Calu3 (cell line): ENCODE data around the gene FRAS1. TPM values are rescaled to one million over a fixed set of nuclear protein-coding genes. Genes with fewer than 3 reads are reported as not detected.

ENCODE experiments used
- BruUV-seq: library from RNA; stranded (reverse); fragments of 400-500 nt; replicated peaks from 2 replicates; lab custom pipeline; 2021; lab: Mats Ljungman, UMichigan
- CTCF ChIA-PET: fragments of 300-600 bp; sonication (Branson Sonifier 250); formaldehyde crosslinking; loops from one replicate; lab custom pipeline; 2022; ENCODE audit warnings: antibody characterized with exemption; lab: Charles Lee
- DNase-seq: peaks from one replicate; pipeline ENCODE4 v3.0.0; 2022
- H3K27ac Mint-ChIP-seq: one replicate; pipeline ENCODE4 v1.8.0; 2022; ENCODE audit warnings: mixed read lengths; ENCODE audit not compliant: unreplicated experiment
- H3K27me3 Mint-ChIP-seq: one replicate; pipeline ENCODE4 v1.8.0; 2022; ENCODE audit warnings: mixed read lengths; ENCODE audit not compliant: unreplicated experiment
- H3K36me3 Mint-ChIP-seq: one replicate; pipeline ENCODE4 v1.8.0; 2022; ENCODE audit warnings: mild to moderate bottlenecking, moderate library complexity, mixed read lengths; ENCODE audit not compliant: insufficient read depth, unreplicated experiment
- H3K4me1 Mint-ChIP-seq: one replicate; pipeline ENCODE4 v1.8.0; 2022; ENCODE audit warnings: mild to moderate bottlenecking, low read depth, mixed read lengths; ENCODE audit not compliant: unreplicated experiment
- H3K4me3 Mint-ChIP-seq: one replicate; pipeline ENCODE4 v1.8.0; 2022; ENCODE audit warnings: mild to moderate bottlenecking, low read depth, moderate library complexity, mixed read lengths; ENCODE audit not compliant: unreplicated experiment
- H3K9me3 Mint-ChIP-seq: one replicate; pipeline ENCODE4 v1.8.0; 2022; ENCODE audit warnings: low read depth, mixed read lengths; ENCODE audit not compliant: unreplicated experiment
- CTCF ChIP-seq: fragments of 200-600 bp; IDR thresholded peaks from one replicate; pipeline ENCODE4 v1.8.0; 2022; ENCODE audit warnings: antibody characterized with exemption; ENCODE audit not compliant: unreplicated experiment
- intact Hi-C: fragments of 100-400 bp; cut with micrococcal nuclease; formaldehyde crosslinking; loops from one replicate; pipeline ENCODE4 v1.10.0; 2022; ENCODE audit not compliant: unreplicated experiment
- total RNA-seq: library from RNA; stranded (reverse); gene quantifications from 2 replicates; pipeline ENCODE4 v1.2.3, GENCODE V29; 2022

Gene FRAS1
- total RNA-seq, 1 experiment from 2014 or later, result 29.4 TPM

GRCh38 chr4:78410676-78411075 is 353.6 kb downstream of the FRAS1 start:
- TF ChIP-seq CTCF, result no peak
- no peak overlapping the region for H3K27ac Mint-ChIP-seq

GRCh38 chr4:78414116-78414515 is 357.0 kb downstream of the FRAS1 start:
- BruUV-seq, result no TSS peak

More at GRCh38 chr4:78410676-78411075, 353.6 kb downstream of the FRAS1 start:
- no peaks in the 10 kb centered on the region for H3K4me1 Mint-ChIP-seq
- BruUV-seq, result no TSS peak
- no peak overlapping the region for H3K4me3 Mint-ChIP-seq
- no peaks in the 10 kb centered on the region for H3K9me3 Mint-ChIP-seq
- H3K36me3 Mint-ChIP-seq, result peaks cover 5% of the 10 kb centered on the region
- no peak for DNase-seq
- CTCF ChIA-PET, result no interaction called here
- H3K27me3 Mint-ChIP-seq, result no peaks in the 10 kb centered on the region
- intact Hi-C loops, result no loop called here

GRCh38 chr4:78417603-78418002 is 360.5 kb downstream of the FRAS1 start:
- TF ChIP-seq CTCF, result no peak
- no peak overlapping the region for H3K4me3 Mint-ChIP-seq
- no peak for DNase-seq
- CTCF ChIA-PET, result no interaction called here
- no peak overlapping the region for H3K27ac Mint-ChIP-seq
- H3K4me1 Mint-ChIP-seq, result peaks cover 14% of the 10 kb centered on the region
- intact Hi-C loops, result no loop called here
- no TSS peak for BruUV-seq
- no peaks in the 10 kb centered on the region for H3K27me3 Mint-ChIP-seq
- H3K36me3 Mint-ChIP-seq, result peaks cover 5% of the 10 kb centered on the region
- H3K9me3 Mint-ChIP-seq, result no peaks in the 10 kb centered on the region

More at GRCh38 chr4:78414116-78414515, 357.0 kb downstream of the FRAS1 start:
- no peak for TF ChIP-seq CTCF
- DNase-seq, result no peak
- H3K4me3 Mint-ChIP-seq, result no peak overlapping the region
- intact Hi-C loops, result no loop called here
- no peak overlapping the region for H3K27ac Mint-ChIP-seq
- H3K27me3 Mint-ChIP-seq, result no peaks in the 10 kb centered on the region
- H3K36me3 Mint-ChIP-seq, result peaks cover 5% of the 10 kb centered on the region
- no peaks in the 10 kb centered on the region for H3K4me1 Mint-ChIP-seq
- CTCF ChIA-PET, result no interaction called here
- H3K9me3 Mint-ChIP-seq, result no peaks in the 10 kb centered on the region

- intact Hi-C loops, result no loop called here
- H3K36me3 Mint-ChIP-seq, result peaks cover 5% of the 10 kb centered on the region
- H3K9me3 Mint-ChIP-seq, result no peaks in the 10 kb centered on the region
- peaks cover 14% of the 10 kb centered on the region for H3K4me1 Mint-ChIP-seq
- H3K4me3 Mint-ChIP-seq, result no peak overlapping the region
- H3K27me3 Mint-ChIP-seq, result no peaks in the 10 kb centered on the region
- CTCF ChIA-PET, result no interaction called here
- no peak for DNase-seq
- no TSS peak for BruUV-seq
- no peak for TF ChIP-seq CTCF
- H3K27ac Mint-ChIP-seq, result no peak overlapping the region
Measured at GRCh38 chr4:78418406-78418805, 361.3 kb downstream of the FRAS1 start.
